Superior temporal gyrus (tissue), 1 donor: ENCODE results near the gene DACH1.

Experiments
- DNase-seq: peaks from one replicate; pipeline ENCODE4 v3.0.0-alpha.2; 2016; ENCODE audit errors: extremely low spot score

DACH1 gene

GRCh38 chr13:71395053-71395452, 472.0 kb downstream of the DACH1 start:
- no peak for DNase-seq

- DNase-seq: no peak
Observed at GRCh38 chr13:71394176-71394575, 472.8 kb downstream of the DACH1 start.
